AG04450 (cell line): Measurements from ENCODE around the gene ID4. TPM values are rescaled to one million over a fixed set of nuclear protein-coding genes. Genes with fewer than 3 reads are reported as not detected.

Source experiments
- CTCF ChIA-PET: fragments of 300-600, 350-600 bp; formaldehyde crosslinking; extraction: SDS; loops from one replicate; lab custom pipeline; 2022; ENCODE audit warnings: antibody characterized with exemption, inconsistent platforms; lab: Charles Lee
- POLR2A ChIA-PET: fragments of 350-600 bp; formaldehyde crosslinking; extraction: SDS; loops from one replicate; lab custom pipeline; 2021; ENCODE audit warnings: antibody characterized with exemption, inconsistent platforms; lab: Yijun Ruan, JAX
- DNase-seq: peaks from one replicate; pipeline ENCODE4 v3.0.0-alpha.2; 2011; ENCODE audit warnings: low read depth, low spot score
- H3K27ac ChIP-seq: one replicate; pipeline ENCODE4 v1.5.1; 2012; ENCODE audit warnings: low read depth, low read length, control low read depth
- H3K27me3 ChIP-seq: one replicate; pipeline ENCODE4 v1.6.0; 2012; ENCODE audit warnings: low read length; ENCODE audit not compliant: control insufficient read depth, insufficient read depth
- H3K4me3 ChIP-seq: 2 replicates; pipeline ENCODE4 v1.5.1; 2011; ENCODE audit warnings: mild to moderate bottlenecking, low read depth, low read length, control low read depth
- H3K9me3 ChIP-seq: 2 replicates; pipeline ENCODE4 v1.5.1; 2012; ENCODE audit warnings: low read length; ENCODE audit not compliant: control insufficient read depth, insufficient read depth
- CTCF ChIP-seq: IDR thresholded peaks from 2 replicates; pipeline ENCODE4 v1.5.1; 2011; ENCODE audit warnings: low read depth, low read length, control low read depth, inconsistent platforms
- polyA plus RNA-seq: library from polyadenylated mRNA; depleted of rRNA; stranded (reverse); fragments of >200 nt; gene quantifications from 2 replicates; pipeline ENCODE4 v1.2.3, GENCODE V29; 2011

Gene ID4
- polyA plus RNA-seq, 1 experiment, result 0.55 TPM

GRCh38 chr6:19841181-19841580 is 4.0 kb downstream of the ID4 start:
- no peak overlapping the region for H3K4me3 ChIP-seq
- no peaks in the 10 kb centered on the region for H3K9me3 ChIP-seq
- H3K27me3 ChIP-seq, result no peaks in the 10 kb centered on the region
- POLR2A ChIA-PET, result no interaction called here
- TF ChIP-seq CTCF, result no peak
- H3K27ac ChIP-seq, result no peak overlapping the region
- CTCF ChIA-PET, result interaction anchor here (1.0 kb wide), 1 partner anchor 10 kb away, joined by 4 read pairs; no protein-coding TSS in a partner anchor
- no peak for DNase-seq

- TF ChIP-seq CTCF, result no peak
- CTCF ChIA-PET, result interaction anchor here (1.0 kb wide), 1 partner anchor 9 kb away, joined by 4 read pairs; no protein-coding TSS in a partner anchor
- no peaks in the 10 kb centered on the region for H3K9me3 ChIP-seq
- H3K4me3 ChIP-seq, result no peak overlapping the region
- DNase-seq, result no peak
- POLR2A ChIA-PET, result no interaction called here
- no peaks in the 10 kb centered on the region for H3K27me3 ChIP-seq
- H3K27ac ChIP-seq, result no peak overlapping the region
Observed at GRCh38 chr6:19842030-19842615, 5.0 kb downstream of the ID4 start.

DNA sequence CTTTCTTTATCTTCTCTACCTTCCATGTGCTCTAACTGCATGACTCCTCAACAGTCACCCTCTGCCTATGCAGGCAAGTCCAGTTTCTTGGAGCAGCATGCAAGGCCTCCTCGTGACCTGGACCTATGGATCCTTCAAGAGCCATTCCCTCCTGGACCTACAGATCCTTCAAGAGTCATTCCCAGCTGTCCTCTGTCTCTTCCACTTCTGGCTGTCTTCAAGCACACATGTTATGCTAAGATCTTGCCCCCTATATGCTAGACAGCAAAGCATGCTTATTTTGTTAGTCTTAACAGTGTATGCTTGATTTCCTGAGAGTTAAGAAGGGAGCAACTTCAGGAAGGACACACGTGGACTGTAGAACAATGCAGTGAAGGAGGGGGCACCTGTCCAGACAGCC is 7.5 kb downstream of the ID4 start:
- Histone ChIP-seq H3K4me3 (no peak overlapping the region), H3K9me3 (no peaks in the 10 kb centered on the region), H3K27me3 (no peaks in the 10 kb centered on the region), H3K27ac (no peak overlapping the region)
- DNase-seq, result no peak
- CTCF ChIA-PET, result no interaction called here
- POLR2A ChIA-PET, result interaction anchor here (0.6 kb wide), 1 partner anchor 43 kb away, joined by 3 read pairs; no protein-coding TSS in a partner anchor
- no peak for TF ChIP-seq CTCF

GRCh38 chr6:19845266-19846041 is 8.3 kb downstream of the ID4 start:
- H3K4me3 ChIP-seq, result no peak overlapping the region
- ChIA-PET POLR2A (interaction anchor here (0.6 kb wide), 1 partner anchor 44 kb away, joined by 3 read pairs; no protein-coding TSS in a partner anchor), CTCF (no interaction called here)
- H3K9me3 ChIP-seq, result no peaks in the 10 kb centered on the region
- no peak for DNase-seq
- H3K27ac ChIP-seq, result no peak overlapping the region
- no peak for TF ChIP-seq CTCF
- no peaks in the 10 kb centered on the region for H3K27me3 ChIP-seq
